ENCODE results near the gene ZNF236. TPM values are rescaled to one million over a fixed set of nuclear protein-coding genes. Genes with fewer than 3 reads are reported as not detected.

The ZNF236 gene
- total and polyA plus RNA-seq, 2 donors (not counting 1 experiment from before 2014, with no cell fraction given), result 2.9 to 8.4 TPM

GRCh38 chr18:76928179-76928868 lies 106.0 kb downstream of the ZNF236 start:
- Histone ChIP-seq H3K79me2 (ENCODE audit: control insufficient read depth, insufficient read depth, low read length) (no peaks in the 10 kb centered on the region), H3K9me3 (ENCODE audit: control insufficient read depth, insufficient read depth, low read depth, low read length) (no peaks in the 10 kb centered on the region), H3K4me3 (replicated peaks in 1 of 4; ENCODE audit: control extremely low read depth in 1 of 4, insufficient read depth in 1 of 4, low read depth in 3 of 4, low read length in 4 of 4) (no peak overlapping the region), H2AFZ (ENCODE audit: low read length) (no peak overlapping the region), H3K9ac (ENCODE audit: insufficient read depth, low read length) (no peak overlapping the region), H3K4me1 (ENCODE audit: control insufficient read depth, extremely low read depth, insufficient read depth, low read length) (peaks cover 4% of the 10 kb centered on the region), H3K27ac (ENCODE audit: insufficient read depth, low read length) (no peak overlapping the region), H3K27me3 (ENCODE audit: control insufficient read depth, insufficient read depth, low read length) (no peaks in the 10 kb centered on the region), H3K4me2 (ENCODE audit: extremely low read depth, insufficient read depth, low read length) (no peak overlapping the region), H3K36me3 (ENCODE audit: control insufficient read depth, insufficient read depth, low read length) (peaks cover 13% of the 10 kb centered on the region), H4K20me1 (ENCODE audit: control insufficient read depth, extremely low read depth, insufficient read depth, low read length) (no peaks in the 10 kb centered on the region)
- DNase-seq (ENCODE audit: low read depth in 2 of 2), result no peak
- TF ChIP-seq CTCF (conservative IDR thresholded peaks at IDR 0.05 in 1 of 2, IDR thresholded peaks at IDR 0.05 in 1 of 2; ENCODE audit: low read depth in 1 of 2, low read length in 2 of 2), result no peak
- TF ChIP-seq EZH2 (IDR thresholded peaks at IDR 0.05; ENCODE audit: low read length, missing control alignments), result no peak

GRCh38 chr18:76931171-76931570 lies 108.8 kb downstream of the ZNF236 start:
- Histone ChIP-seq H3K79me2 (ENCODE audit: control insufficient read depth, insufficient read depth, low read length) (no peaks in the 10 kb centered on the region), H3K9me3 (ENCODE audit: control insufficient read depth, insufficient read depth, low read depth, low read length) (no peaks in the 10 kb centered on the region), H2AFZ (ENCODE audit: low read length) (no peak overlapping the region), H3K9ac (ENCODE audit: insufficient read depth, low read length) (no peak overlapping the region), H3K4me3 (replicated peaks in 1 of 4; ENCODE audit: control extremely low read depth in 1 of 4, insufficient read depth in 1 of 4, low read depth in 3 of 4, low read length in 4 of 4) (no peak overlapping the region), H3K4me1 (ENCODE audit: control insufficient read depth, extremely low read depth, insufficient read depth, low read length) (peaks cover 4% of the 10 kb centered on the region), H4K20me1 (ENCODE audit: control insufficient read depth, extremely low read depth, insufficient read depth, low read length) (no peaks in the 10 kb centered on the region), H3K36me3 (ENCODE audit: control insufficient read depth, insufficient read depth, low read length) (peaks cover 6% of the 10 kb centered on the region), H3K4me2 (ENCODE audit: extremely low read depth, insufficient read depth, low read length) (no peak overlapping the region), H3K27me3 (ENCODE audit: control insufficient read depth, insufficient read depth, low read length) (no peaks in the 10 kb centered on the region), H3K27ac (ENCODE audit: insufficient read depth, low read length) (no peak overlapping the region)
- DNase-seq (ENCODE audit: low read depth in 2 of 2), result no peak
- TF ChIP-seq CTCF (conservative IDR thresholded peaks at IDR 0.05 in 1 of 2, IDR thresholded peaks at IDR 0.05 in 1 of 2; ENCODE audit: low read depth in 1 of 2, low read length in 2 of 2) (no peak), EZH2 (IDR thresholded peaks at IDR 0.05; ENCODE audit: low read length, missing control alignments) (no peak)

- Histone ChIP-seq H3K4me3 (replicated peaks in 1 of 4; ENCODE audit: control extremely low read depth in 1 of 4, insufficient read depth in 1 of 4, low read depth in 3 of 4, low read length in 4 of 4) (peak overlapping the region in 1 of 4 experiments; percentile 8), H3K27ac (ENCODE audit: insufficient read depth, low read length) (peak overlapping the region; percentile 77), H3K9me3 (ENCODE audit: control insufficient read depth, insufficient read depth, low read depth, low read length) (no peaks in the 10 kb centered on the region), H3K4me1 (ENCODE audit: control insufficient read depth, extremely low read depth, insufficient read depth, low read length) (peaks cover 4% of the 10 kb centered on the region), H3K9ac (ENCODE audit: insufficient read depth, low read length) (peak overlapping the region; percentile 20), H3K36me3 (ENCODE audit: control insufficient read depth, insufficient read depth, low read length) (peaks cover 8% of the 10 kb centered on the region), H4K20me1 (ENCODE audit: control insufficient read depth, extremely low read depth, insufficient read depth, low read length) (no peaks in the 10 kb centered on the region), H3K4me2 (ENCODE audit: extremely low read depth, insufficient read depth, low read length) (peak overlapping the region; percentile 73), H3K79me2 (ENCODE audit: control insufficient read depth, insufficient read depth, low read length) (no peaks in the 10 kb centered on the region), H2AFZ (ENCODE audit: low read length) (peak overlapping the region; percentile 8), H3K27me3 (ENCODE audit: control insufficient read depth, insufficient read depth, low read length) (no peaks in the 10 kb centered on the region)
- TF ChIP-seq EZH2 (IDR thresholded peaks at IDR 0.05; ENCODE audit: low read length, missing control alignments), result no peak
- no peak for TF ChIP-seq CTCF (conservative IDR thresholded peaks at IDR 0.05 in 1 of 2, IDR thresholded peaks at IDR 0.05 in 1 of 2; ENCODE audit: low read depth in 1 of 2, low read length in 2 of 2)
- peak; percentile 51 to 96 for DNase-seq (ENCODE audit: low read depth in 2 of 2)
Observed at GRCh38 chr18:76932026-76932819, 109.9 kb downstream of the ZNF236 start.

Data from fibroblast of lung (primary cell).